G401.6 (cell line): ENCODE measurements around the gene AMBP.

ENCODE experiments used
- FAIRE-seq: peaks from 2 replicates; lab custom pipeline; 2012; peaks lifted over from hg19 to GRCh38; lab: Jason Lieb, UNC

Gene AMBP

GRCh38 chr9:114031037-114031630 lies 47.0 kb downstream of the AMBP start:
- FAIRE-seq: no peak

GRCh38 chr9:114030364-114030763 lies 47.7 kb downstream of the AMBP start:
- no peak for FAIRE-seq

- FAIRE-seq: no peak
These were observed 48.6 kb downstream of the AMBP start for GRCh38 chr9:114029311-114030170.

- no peak for FAIRE-seq
These were observed 49.5 kb downstream of the AMBP start for GRCh38 chr9:114028646-114029045.

GRCh38 chr9:114027863-114028465 lies 50.1 kb downstream of the AMBP start:
- no peak for FAIRE-seq

DNA sequence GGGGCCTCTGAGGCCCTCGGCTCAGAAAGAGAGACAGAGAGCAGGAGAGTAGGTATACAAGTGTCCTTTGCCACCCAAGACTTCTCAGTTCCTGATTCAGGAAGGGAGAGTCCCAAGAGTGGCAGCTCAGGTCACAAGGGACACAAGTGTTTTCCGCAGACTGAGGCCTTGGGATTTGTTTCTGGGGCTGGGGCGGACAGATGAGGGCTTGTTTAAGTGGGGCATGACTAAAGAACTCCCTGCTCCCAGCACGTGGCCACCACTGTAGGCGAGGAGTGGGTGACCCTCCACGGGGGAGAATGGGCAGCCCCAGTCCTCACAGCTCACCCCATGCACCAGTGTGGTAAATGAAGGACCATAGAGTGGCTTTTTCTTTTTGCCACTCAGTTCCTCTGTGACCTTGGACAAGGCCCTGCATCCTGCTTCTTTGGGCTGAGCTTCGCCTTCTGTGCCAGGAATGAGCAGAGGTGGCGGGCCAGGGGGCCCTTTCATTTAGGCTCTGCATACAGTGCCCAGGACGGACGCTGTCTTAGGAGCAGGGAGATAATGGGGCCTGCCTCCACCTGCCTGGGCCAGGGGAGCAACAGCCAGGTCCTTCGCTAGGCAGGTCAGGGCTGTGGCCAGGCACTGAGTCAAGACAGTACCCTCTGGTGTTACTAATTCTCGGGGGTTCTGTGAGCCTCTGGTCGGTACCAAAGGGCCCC lies 50.8 kb downstream of the AMBP start:
- no peak for FAIRE-seq

DNA sequence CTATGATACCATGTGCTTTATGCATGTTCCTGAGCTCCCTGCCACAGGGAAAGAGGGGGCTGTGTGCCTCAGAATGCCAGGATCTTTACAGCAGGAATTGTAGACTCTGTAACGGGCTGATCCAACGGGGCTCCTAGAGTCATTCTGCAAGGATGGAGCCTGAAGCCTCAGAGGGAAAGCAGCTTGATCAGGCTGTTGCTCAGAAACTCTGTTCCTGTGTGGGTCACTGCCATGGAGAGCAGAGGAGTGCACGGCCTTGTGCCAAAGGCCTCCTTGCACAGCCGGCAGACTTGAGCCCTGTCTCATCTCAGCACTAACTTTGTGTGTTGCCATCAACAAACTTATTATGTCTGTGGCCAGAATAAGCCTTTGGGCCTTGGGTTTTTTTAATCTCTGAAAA lies 51.8 kb downstream of the AMBP start:
- FAIRE-seq: no peak

DNA sequence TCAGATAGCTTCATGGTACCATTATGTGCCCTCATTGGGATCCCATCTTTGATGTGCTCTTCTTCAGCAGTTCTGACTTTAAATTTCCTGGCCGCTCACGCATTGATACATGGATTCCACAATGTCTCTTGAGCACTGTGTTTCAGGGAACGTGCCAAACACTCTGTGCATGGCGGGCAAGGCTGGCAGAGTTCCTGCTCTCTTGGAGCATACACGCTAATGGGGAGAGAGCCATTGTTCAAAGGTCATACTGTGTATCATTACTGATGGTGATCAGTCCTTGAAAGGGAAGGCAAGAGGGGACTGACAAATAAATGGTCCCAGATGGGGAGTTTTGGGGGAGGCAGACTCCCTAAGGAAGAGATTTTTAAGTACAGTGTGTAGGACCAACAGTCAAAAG lies 52.3 kb downstream of the AMBP start:
- FAIRE-seq: no peak

GRCh38 chr9:114025196-114025753 lies 52.8 kb downstream of the AMBP start:
- no peak for FAIRE-seq

GRCh38 chr9:114023961-114024360 lies 54.1 kb downstream of the AMBP start:
- FAIRE-seq: no peak

DNA sequence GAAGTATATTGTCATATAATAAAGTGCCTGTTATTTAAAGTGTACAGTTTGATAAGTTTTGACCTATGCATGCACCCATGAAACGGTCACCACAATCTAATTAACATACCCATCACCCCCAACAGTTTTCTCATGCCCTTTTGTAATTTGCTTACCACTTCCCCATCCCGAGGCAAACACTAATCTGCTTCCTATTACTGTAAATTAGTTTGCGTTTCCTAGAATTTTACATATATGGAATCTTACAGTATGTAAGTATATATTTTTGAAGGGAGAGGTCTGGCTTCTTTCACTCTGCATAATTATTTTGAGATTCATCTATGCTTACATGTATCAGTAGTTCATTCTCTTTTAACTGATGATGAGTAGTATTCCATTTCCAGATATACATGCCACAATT lies 56.5 kb downstream of the AMBP start:
- FAIRE-seq: no peak

- FAIRE-seq: no peak
These were observed 60.1 kb downstream of the AMBP start for GRCh38 chr9:114017741-114018715.

DNA sequence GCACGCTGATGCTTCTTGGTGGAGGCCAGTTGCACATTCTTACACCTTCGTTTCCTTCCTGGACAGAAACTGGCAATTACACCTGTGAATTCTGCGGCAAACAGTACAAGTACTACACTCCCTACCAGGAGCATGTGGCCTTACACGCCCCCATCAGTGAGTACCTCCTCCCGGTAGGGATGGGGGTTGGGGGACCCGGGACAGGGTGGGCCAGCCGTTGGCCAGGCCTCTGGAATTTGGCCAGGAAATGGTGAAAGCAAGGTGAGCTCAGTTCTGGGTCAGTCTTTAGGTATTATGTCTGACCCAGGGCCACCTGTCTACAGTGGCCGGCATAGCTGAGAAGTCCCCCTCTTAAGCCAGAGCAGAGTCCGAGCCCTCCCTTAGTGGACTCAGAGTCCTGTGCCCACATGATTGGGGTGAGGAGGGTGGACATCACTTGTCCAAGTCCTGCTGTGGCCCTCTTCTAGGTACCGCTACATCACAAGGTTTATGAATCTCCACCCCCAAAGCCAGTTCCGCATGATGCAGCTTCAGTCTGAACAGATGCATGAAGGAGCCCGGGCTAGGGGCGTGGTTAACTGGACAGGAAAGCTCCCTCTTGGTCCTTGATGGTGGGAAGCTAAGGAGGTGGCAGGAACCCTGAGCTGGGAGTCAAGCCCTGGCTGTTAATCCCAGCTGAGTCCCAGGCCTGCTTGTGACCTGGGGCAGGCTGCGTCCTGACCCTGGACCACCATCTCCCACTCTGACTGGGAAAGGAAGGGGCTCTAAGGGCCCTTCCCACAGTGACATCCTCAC lies 61.3 kb downstream of the AMBP start:
- FAIRE-seq: no peak

- no peak for FAIRE-seq
These were observed 62.0 kb downstream of the AMBP start for GRCh38 chr9:114016101-114016500.

DNA sequence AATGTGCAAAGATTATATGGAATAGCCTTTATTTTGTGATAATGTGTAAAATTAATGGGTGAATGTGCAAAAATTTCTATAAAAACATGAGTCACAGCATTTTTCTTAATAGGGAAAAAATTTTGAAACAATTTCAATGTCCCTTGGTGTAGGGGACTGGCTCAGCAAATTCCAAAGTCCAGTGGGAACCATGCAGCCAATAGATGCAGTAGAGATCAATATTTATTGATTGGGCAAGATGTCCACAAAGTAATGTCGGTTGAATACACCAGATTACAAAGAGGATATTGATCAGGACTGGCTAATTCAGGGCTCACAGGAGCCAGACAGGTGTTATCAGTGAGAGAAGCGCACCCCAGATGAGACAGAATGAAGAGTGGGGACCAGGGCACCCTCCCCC lies 62.5 kb downstream of the AMBP start:
- no peak for FAIRE-seq

- FAIRE-seq: no peak
These were observed 64.1 kb downstream of the AMBP start for GRCh38 chr9:114014044-114014443.

DNA sequence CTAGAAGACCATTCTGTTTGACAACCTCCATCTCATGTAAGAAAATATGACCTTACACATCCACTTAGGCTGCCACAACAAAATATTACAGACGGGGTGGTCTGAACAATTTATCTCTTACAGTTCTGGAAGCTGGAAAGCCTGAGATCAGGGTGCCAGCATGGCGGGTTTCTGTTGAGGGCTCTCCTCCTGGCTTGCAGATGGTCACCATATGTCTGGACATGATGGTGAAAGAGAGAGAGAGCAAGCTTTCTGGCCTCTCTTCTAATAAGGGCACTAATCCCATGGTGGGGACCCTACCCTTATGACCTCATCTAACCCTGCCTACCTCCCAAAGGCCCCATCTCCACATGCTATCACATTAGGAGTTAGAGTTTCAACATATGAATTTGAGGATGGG lies 66.0 kb downstream of the AMBP start:
- FAIRE-seq: no peak

DNA sequence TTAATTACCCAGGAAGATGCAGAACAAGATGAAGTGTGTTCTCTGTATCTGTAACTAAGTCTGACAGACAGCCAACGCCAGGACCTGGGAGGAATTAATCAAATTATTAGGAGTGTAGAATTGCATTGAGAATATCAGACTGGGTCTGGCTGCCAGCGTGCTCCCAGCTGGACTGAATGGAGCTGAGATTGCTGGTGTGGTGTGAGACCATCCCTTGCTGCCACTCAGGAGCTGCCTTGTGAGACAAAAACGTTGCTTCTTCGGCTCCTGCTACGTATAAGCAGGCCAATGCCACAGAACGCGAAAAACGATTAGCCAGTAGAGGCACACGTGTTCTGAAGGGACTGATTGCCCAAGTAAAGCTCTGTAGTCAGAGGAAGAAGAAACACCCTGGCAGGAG lies 66.8 kb downstream of the AMBP start:
- no peak for FAIRE-seq
